Left lung (tissue), 10 donors: ENCODE data around the gene FLT1. TPM values are rescaled to one million over a fixed set of nuclear protein-coding genes. Genes with fewer than 3 reads are reported as not detected.
A peak's percentile ranks its signal among the peaks of the same experiment; 100 is the strongest.

ENCODE experiments used
- ATAC-seq: fragments of 200-7000 bp; cut with Tn5 transposase; one replicate; pipeline ENCODE4 v1.9.1; 2020; ENCODE audit warnings: moderate library complexity
- DNase-seq, 4 donors: peaks; one replicate each; pipeline ENCODE4 v3.0.0-alpha.2; 2013 to 2020
- H3K27ac ChIP-seq, 2 donors: fragments of 200-600 bp; sonication (generic) in 1 of 2; one replicate each; pipeline versions ENCODE4 v1.5.0 to v1.8.0; 2020 to 2021
- H3K27me3 ChIP-seq, 2 donors: fragments of 200-600 bp; sonication (generic) in 1 of 2; one replicate each; pipeline versions ENCODE4 v1.5.0 to v1.8.0; 2020 to 2021
- H3K36me3 ChIP-seq, 2 donors: fragments of 200-600 bp; sonication (generic) in 1 of 2; one replicate each; pipeline versions ENCODE4 v1.5.0 to v1.8.0; 2020 to 2021
- H3K4me1 ChIP-seq, 2 donors: fragments of 200-600 bp; one replicate each; pipeline ENCODE4 v1.8.0; 2021
- H3K4me3 ChIP-seq, 2 donors: fragments of 200-600 bp; sonication (generic) in 1 of 2; one replicate each; pipeline versions ENCODE4 v1.5.0 to v1.8.0; 2020 to 2021; ENCODE audit warnings: mild to moderate bottlenecking in 1 of 2
- H3K9me3 ChIP-seq, 2 donors: fragments of 200-600 bp; sonication (generic) in 1 of 2; one replicate each; pipeline versions ENCODE4 v1.5.0 to v1.8.0; 2020 to 2021
- CTCF ChIP-seq, 2 donors: fragments of 200-600 bp; sonication (generic) in 1 of 2; IDR thresholded peaks; one replicate each; pipeline versions ENCODE4 v1.5.0 to v1.8.0; 2021; ENCODE audit warnings: antibody characterized with exemption in 2 of 2
- intact Hi-C, 2 donors: fragments of 100-400 bp; cut with DNase I; formaldehyde crosslinking; loops; one replicate each; pipeline versions ENCODE4 v1.11.2 to v1.14.2; 2022
- polyA plus RNA-seq, 6 donors: library from polyadenylated mRNA; unstranded; fragments of 120-200 nt; gene quantifications; one replicate each; pipeline ENCODE4 v1.2.1, GENCODE V29; 2013; ENCODE audit not compliant: insufficient read length in 6 of 6
- total RNA-seq, 2 donors: library from RNA; stranded (reverse); fragmentation: NEBNext Ultra II Directional; extraction: Animal tissue kit (Norgen Biotek cat#: 25700); gene quantifications; one replicate each; pipeline ENCODE4 v1.2.1, GENCODE V29; 2021
- donor health status: DM: no; HTN: yes; CAD: no.
- donor health status: DM: no; HTN: no; CAD: no.

FLT1 gene
- total and polyA plus RNA-seq, 8 donors: 21.3 to 30.3 (median 25.3) TPM

- no peak for DNase-seq
- intact Hi-C loops: no loop called here
- Histone ChIP-seq H3K4me1 (peaks cover 0 to 54% of the 10 kb centered on the region in 2 donors), H3K9me3 (no peaks in the 10 kb centered on the region), H3K36me3 (no peaks in the 10 kb centered on the region), H3K4me3 (no peak overlapping the region), H3K27ac (peak overlapping the region in 1 of 2 donors; percentile 70), H3K27me3 (no peaks in the 10 kb centered on the region)
- peak; percentile 54 for ATAC-seq
- TF ChIP-seq CTCF (IDR thresholded peaks at IDR 0.05): no peak
These were observed 26.7 kb downstream of the FLT1 start for GRCh38 chr13:28468023-28468915.

- ATAC-seq (peak; percentile 34), DNase-seq (no peak)
- no peak overlapping the region for H3K4me3 ChIP-seq
- no peak for TF ChIP-seq CTCF (IDR thresholded peaks at IDR 0.05)
- peaks cover 0 to 54% of the 10 kb centered on the region in 2 donors for H3K4me1 ChIP-seq
- H3K36me3 ChIP-seq: no peaks in the 10 kb centered on the region
- H3K27ac ChIP-seq: peak overlapping the region in 1 of 2 donors; percentile 70
- no peaks in the 10 kb centered on the region for H3K9me3 ChIP-seq
- intact Hi-C loops: no loop called here
- H3K27me3 ChIP-seq: no peaks in the 10 kb centered on the region
These were observed 27.9 kb downstream of the FLT1 start for GRCh38 chr13:28467034-28467433.

GRCh38 chr13:28466151-28466550, 28.8 kb downstream of the FLT1 start:
- no peak for ATAC-seq
- Histone ChIP-seq H3K27me3 (no peaks in the 10 kb centered on the region), H3K4me1 (peaks cover 0 to 48% of the 10 kb centered on the region in 2 donors), H3K4me3 (no peak overlapping the region), H3K36me3 (no peaks in the 10 kb centered on the region), H3K27ac (no peak overlapping the region), H3K9me3 (no peaks in the 10 kb centered on the region)
- no peak for DNase-seq
- TF ChIP-seq CTCF (IDR thresholded peaks at IDR 0.05): no peak
- intact Hi-C loops: no loop called here

GRCh38 chr13:28464861-28465460, 30.0 kb downstream of the FLT1 start:
- Histone ChIP-seq H3K4me1 (peaks cover 0 to 38% of the 10 kb centered on the region in 2 donors), H3K36me3 (no peaks in the 10 kb centered on the region), H3K27me3 (no peaks in the 10 kb centered on the region), H3K27ac (no peak overlapping the region), H3K9me3 (no peaks in the 10 kb centered on the region), H3K4me3 (no peak overlapping the region)
- DNase-seq: no peak
- no peak for TF ChIP-seq CTCF (IDR thresholded peaks at IDR 0.05)
- intact Hi-C loops: no loop called here
- no peak for ATAC-seq

- Histone ChIP-seq H3K27ac (no peak overlapping the region), H3K27me3 (no peaks in the 10 kb centered on the region), H3K36me3 (no peaks in the 10 kb centered on the region), H3K4me1 (peaks cover 0 to 26% of the 10 kb centered on the region in 2 donors), H3K9me3 (no peaks in the 10 kb centered on the region), H3K4me3 (no peak overlapping the region)
- DNase-seq (no peak), ATAC-seq (no peak)
- intact Hi-C loops: no loop called here
- no peak for TF ChIP-seq CTCF (IDR thresholded peaks at IDR 0.05)
These were observed 31.4 kb downstream of the FLT1 start for GRCh38 chr13:28463481-28463880.
